Esophagus muscularis mucosa (tissue), 4 donors: ENCODE data around the gene SOX5.

Experiments used
- CTCF ChIP-seq, 3 experiments: fragments of 200-600 bp in 2 of 3; fragments of 450-650 bp in 1 of 3; sonication (generic) in 2 of 3; IDR thresholded peaks; one replicate each; pipeline ENCODE4 v1.5.1; 2017 to 2019; ENCODE audit warnings: antibody characterized with exemption in 3 of 3, mild to moderate bottlenecking in 2 of 3, moderate library complexity in 1 of 3
- EP300 ChIP-seq: sonication (generic); formaldehyde crosslinking; IDR thresholded peaks from one replicate; pipeline ENCODE4 v1.6.1; 2017; ENCODE audit warnings: antibody characterized with exemption
- POLR2A ChIP-seq: fragments of 450-650 bp; IDR thresholded peaks from one replicate; pipeline ENCODE4 v1.6.1; 2017; ENCODE audit warnings: antibody characterized with exemption, moderate library complexity, mild to moderate bottlenecking, low read depth
- POLR2AphosphoS5 ChIP-seq, 2 donors: sonication (generic); formaldehyde crosslinking; IDR thresholded peaks; one replicate each; pipeline ENCODE4 v1.6.1; 2017; ENCODE audit warnings: antibody characterized with exemption in 2 of 2

DNA sequence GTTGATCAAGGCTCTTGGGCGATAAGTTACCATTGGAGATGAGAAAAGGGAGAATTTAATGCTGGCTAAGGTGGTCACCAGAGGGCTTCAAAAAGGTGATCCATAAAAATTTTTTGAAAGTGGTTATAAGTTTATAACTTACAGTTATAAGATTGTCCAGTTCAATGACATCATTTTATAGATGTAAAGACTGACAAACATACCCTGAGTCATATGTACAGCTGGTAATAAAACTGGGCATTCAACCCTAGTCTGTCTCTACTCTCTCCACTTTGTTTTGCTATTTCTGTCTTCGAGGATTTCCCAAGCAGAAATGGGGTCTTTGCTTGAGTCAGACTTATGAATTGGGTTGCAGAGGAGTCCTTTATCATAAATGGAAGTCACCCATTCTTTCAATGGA lies 454.0 kb downstream of the SOX5 start:
- no peak for TF ChIP-seq EP300
- TF ChIP-seq CTCF (IDR thresholded peaks at IDR 0.05): no peak
- TF ChIP-seq POLR2A: no peak
- TF ChIP-seq POLR2AphosphoS5 (IDR thresholded peaks at IDR 0.05): no peak
